GM19455 (cell line): Measurements from ENCODE around the gene STRN4.

Experiments
- ATAC-seq: cut with Tn5 transposase; IDR thresholded peaks from one replicate; pipeline ENCODE4 v1.9.1; 2021; ENCODE audit not compliant: unreplicated experiment

Gene STRN4

DNA sequence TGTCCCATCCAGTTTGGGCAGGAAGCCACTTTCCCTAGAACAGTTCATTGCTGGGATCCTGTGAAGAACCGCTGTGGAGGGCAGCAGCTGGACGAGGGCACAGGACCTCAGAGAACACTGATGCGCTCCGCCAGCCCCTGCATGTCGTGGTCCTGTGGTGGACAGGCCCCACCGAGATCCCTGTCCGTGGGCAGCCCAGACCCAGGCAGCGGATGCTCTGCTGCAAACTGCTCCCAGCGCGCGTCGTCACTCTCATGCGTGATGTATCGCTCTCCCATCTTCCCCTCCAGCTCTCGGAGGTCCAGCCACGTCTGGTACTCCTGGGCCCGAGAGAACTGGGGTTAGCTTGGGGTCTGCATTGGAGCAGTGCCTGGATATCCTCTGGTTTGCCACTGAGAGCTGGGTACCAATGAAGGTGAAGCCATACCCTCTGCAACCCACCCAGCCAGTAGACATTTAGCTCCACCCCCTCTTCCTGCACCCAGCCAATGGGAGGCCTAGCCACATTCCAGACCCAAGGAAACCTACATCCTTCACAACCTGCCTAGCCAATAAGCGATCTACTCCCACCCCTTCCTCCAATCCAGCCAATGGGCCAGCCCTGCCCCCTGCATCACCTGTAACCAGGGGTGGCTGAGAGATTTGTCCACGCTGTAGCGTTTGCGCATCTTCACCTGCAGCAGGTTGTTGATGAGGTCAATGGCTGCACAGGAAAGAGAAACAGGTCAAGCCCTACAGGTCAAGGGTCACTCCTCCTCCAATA lies 71.7 kb downstream of the STRN4 start:
- no peak for ATAC-seq

DNA sequence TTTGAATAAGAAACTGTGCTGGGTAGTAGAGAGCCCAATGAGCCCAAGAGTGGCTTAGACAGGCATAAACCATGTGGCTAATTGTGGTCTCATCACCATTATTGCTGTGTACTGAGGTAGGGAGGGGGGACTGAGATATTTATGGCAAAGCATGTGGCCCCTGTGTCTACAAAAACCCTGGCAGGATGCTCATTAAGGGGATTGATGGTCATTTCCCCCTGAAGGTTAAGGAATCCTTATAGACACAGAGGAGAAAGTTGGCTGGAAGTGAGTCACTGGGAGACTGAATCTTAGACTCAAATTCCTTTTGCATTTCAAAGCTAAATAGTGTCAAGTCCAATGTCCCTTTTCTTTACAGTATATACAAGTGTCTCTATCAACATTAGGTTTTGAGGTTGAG lies 75.4 kb downstream of the STRN4 start:
- no peak for ATAC-seq
